Measurements from ENCODE around the gene GALNT4. TPM values are rescaled to one million over a fixed set of nuclear protein-coding genes. Genes with fewer than 3 reads are reported as not detected.

Gene GALNT4
- total and polyA plus RNA-seq, 10 of the 15 experiments (the other 5 are each of a cell fraction or from before 2014, with no cell fraction given) = 0.90 to 2.9 (median 1.8) TPM

DNA sequence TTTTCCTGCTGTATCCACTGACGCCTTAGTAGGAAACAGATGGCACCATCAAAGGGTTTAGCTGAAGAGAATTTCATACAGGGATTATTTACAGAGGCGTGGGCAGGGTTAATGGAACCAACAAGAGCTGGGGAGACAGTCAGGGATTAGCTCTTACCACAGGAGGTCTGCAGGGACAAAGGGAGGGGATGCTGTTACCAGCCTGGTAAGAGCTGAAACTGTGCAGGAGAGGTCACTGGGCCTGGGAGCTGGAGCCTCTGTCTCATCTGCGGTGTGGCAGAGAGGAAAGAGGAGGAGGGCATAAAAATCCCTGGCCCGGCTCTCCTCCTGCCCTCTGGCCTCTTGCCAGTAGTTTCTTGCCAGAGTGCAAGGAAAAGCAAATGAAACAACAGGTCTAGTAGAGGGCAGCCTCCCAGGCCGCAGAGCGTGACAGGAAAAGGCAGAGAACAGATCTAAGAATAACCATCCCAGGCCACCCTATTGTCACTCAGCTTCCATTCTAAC is 20.1 kb upstream of the GALNT4 start:
- intact Hi-C loops (cut with micrococcal nuclease; ENCODE audit: unreplicated experiment) = loop anchor here (5.0 to 10.0 kb wide), 5 partner anchors 163 to 1410 kb away; partner anchors contain the start of genes ATP2B1 and CCER1
- Histone ChIP-seq H2AFZ (ENCODE audit: control insufficient read depth, low read depth, low read length) (no peak overlapping the region), H3K79me2 (ENCODE audit: control insufficient read depth, insufficient read depth, low read length) (no peaks in the 10 kb centered on the region), H3K9me3 (replicated peaks; ENCODE audit: control insufficient read depth, insufficient read depth, low read length) (no peaks in the 10 kb centered on the region), H3K36me3 (ENCODE audit: control insufficient read depth in 2 of 2, insufficient read depth in 2 of 2, low read length in 1 of 2) (no peaks in the 10 kb centered on the region), H3K9ac (ENCODE audit: control insufficient read depth, insufficient read depth, low read length) (no peak overlapping the region), H3K27me3 (replicated peaks in 1 of 2; ENCODE audit: control insufficient read depth in 2 of 2, insufficient read depth in 2 of 2, low read length in 1 of 2) (no peaks in the 10 kb centered on the region), H3K4me2 (ENCODE audit: control insufficient read depth, insufficient read depth) (no peak overlapping the region), H3K27ac (ENCODE audit: control insufficient read depth, insufficient read depth) (no peak overlapping the region), H4K20me1 (ENCODE audit: control insufficient read depth, insufficient read depth) (no peaks in the 10 kb centered on the region), H3K4me3 (no peak overlapping the region), H3K4me1 (ENCODE audit: control insufficient read depth, insufficient read depth, low read length) (peaks cover 4% of the 10 kb centered on the region; the same call in 1 of the 2 replicates)
- ChIA-PET POLR2A (interaction anchor here (1.1 kb wide), 1 partner anchor 559 kb away, joined by 7 read pairs; no protein-coding TSS in a partner anchor), SMC1A (ENCODE audit: uncharacterized antibody, unreplicated experiment) (interaction anchor here (0.5 to 8.1 kb wide), 33 partner anchors 18 to 1254 kb away, joined by 3 to 93 read pairs (median 5); no protein-coding TSS in a partner anchor), CTCF (interaction anchor here (0.8 to 6.8 kb wide), 27 partner anchors 8 to 1310 kb away, joined by 3 to 95 read pairs (median 5); partner anchors contain the start of gene POC1B), RAD21 (ENCODE audit: unreplicated experiment) (interaction anchor here (0.8 to 3.4 kb wide), 16 partner anchors 76 to 1313 kb away, joined by 3 to 43 read pairs (median 4); no protein-coding TSS in a partner anchor)
- DNase-seq (ENCODE audit: low read depth, low spot score) (no peak), ATAC-seq (no peak), FAIRE-seq (no peak)
- in situ Hi-C loops (cut with MboI) = loop anchor here (5.0 to 10.0 kb wide), 2 partner anchors 558 to 710 kb away; no protein-coding TSS in a partner anchor
- TF ChIP-seq ZBTB33 (IDR thresholded peaks at IDR 0.05) = no peak
- TF ChIP-seq EED (IDR thresholded peaks at IDR 0.05; ENCODE audit: low read depth) = 0 out of 2 replicates have a peak, but pooled peaks have one; percentile 12
- TF ChIP-seq STAT1 (conservative IDR thresholded peaks at IDR 0.05) = no peak
- no TSS peak for BruUV-seq (replicated peaks)
- WGBS (ENCODE audit: insufficient coverage, insufficient replicate concordance, low lambda C conversion rate, missing lambda C conversion rate) = 82% methylated on average over 6 of the region's 6 CpGs
